ENCODE results near the gene CLDN8. TPM values are rescaled to one million over a fixed set of nuclear protein-coding genes. Genes with fewer than 3 reads are reported as not detected.

The CLDN8 gene
- not detected for total RNA-seq

DNA sequence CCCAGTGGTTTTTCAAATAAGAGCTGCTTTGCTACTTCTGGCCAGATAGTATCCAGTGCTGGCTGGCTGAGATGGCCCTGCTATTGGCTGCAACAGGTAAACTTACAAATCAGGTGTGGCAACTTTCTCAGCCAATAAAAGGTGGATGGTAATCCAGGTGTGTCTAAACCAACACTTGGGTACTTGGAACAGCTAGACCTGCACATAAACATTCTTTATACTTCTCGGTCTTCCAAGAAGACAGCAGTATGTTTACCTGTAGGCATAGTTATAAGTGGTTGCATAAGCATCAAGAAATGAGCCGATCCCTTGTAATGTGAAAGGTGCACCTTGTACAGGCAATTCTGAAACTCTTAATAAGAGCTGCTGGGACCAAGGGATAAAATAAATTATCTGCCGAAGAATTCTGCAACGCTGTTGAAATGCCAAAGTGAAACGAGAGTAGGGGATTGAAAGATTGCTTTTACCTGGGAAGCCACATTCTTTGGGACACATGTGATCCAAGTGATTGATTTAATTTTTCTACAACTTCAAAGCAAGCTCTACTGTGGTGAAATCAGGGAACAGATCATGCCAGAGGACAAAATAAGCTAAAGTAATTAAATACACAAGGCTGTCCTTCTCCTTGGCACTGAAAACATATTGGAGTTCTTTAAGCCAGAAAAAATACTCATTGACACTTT lies at the start of gene CLDN8:
CLDN8 (minus strand) TSS at position 57 of the 683 bp plus-strand sequence. CDS start 172 bp downstream, outside the sequence.
- intact Hi-C loops (cut with DNase I), result no loop called here
- DNase-seq (ENCODE audit: extremely low spot score), result no peak
- H3K4me1 ChIP-seq, result no peaks in the 10 kb centered on the region
- TF ChIP-seq EP300 (IDR thresholded peaks at IDR 0.05) (no peak), POLR2AphosphoS5 (IDR thresholded peaks at IDR 0.05) (no peak), POLR2A (IDR thresholded peaks at IDR 0.05; ENCODE audit: low read depth) (no peak)
- TF ChIP-seq, protein P1, sequence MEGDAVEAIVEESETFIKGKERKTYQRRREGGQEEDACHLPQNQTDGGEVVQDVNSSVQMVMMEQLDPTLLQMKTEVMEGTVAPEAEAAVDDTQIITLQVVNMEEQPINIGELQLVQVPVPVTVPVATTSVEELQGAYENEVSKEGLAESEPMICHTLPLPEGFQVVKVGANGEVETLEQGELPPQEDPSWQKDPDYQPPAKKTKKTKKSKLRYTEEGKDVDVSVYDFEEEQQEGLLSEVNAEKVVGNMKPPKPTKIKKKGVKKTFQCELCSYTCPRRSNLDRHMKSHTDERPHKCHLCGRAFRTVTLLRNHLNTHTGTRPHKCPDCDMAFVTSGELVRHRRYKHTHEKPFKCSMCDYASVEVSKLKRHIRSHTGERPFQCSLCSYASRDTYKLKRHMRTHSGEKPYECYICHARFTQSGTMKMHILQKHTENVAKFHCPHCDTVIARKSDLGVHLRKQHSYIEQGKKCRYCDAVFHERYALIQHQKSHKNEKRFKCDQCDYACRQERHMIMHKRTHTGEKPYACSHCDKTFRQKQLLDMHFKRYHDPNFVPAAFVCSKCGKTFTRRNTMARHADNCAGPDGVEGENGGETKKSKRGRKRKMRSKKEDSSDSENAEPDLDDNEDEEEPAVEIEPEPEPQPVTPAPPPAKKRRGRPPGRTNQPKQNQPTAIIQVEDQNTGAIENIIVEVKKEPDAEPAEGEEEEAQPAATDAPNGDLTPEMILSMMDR (IDR thresholded peaks at IDR 0.05), result no peak
- WGBS, result 70% methylated on average over 5 of the region's 5 CpGs
- no peaks in the 10 kb centered on the region for H3K27me3 ChIP-seq
- H3K36me3 ChIP-seq, result no peaks in the 10 kb centered on the region
- H3K27ac ChIP-seq (replicated peaks in 1 of 4), result no peak within 1 kb of the TSS
- H3K9me3 ChIP-seq, result no peaks in the 10 kb centered on the region
- H3K4me3 ChIP-seq, result no peak within 1 kb of the TSS

DNA sequence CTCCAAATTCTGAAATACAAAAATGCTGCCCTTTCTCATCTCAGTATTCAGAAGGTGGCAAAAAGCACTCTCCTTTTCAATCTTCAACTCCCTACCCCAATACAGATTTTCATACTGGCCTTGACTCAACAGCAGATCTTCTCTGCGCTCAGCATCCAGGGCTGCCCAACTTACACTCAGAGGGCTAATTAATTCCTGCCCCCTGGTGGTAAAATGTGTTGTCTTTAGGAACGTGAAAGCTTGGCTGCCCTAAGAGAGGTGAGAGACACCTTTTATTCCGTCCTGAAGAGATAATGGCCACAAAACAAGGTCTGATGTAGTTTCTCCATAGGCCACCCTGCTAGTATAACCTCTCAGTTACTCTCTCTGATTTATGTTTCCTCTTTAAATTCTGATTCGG lies 41.9 kb upstream of the CLDN8 start:
- TF ChIP-seq POLR2A (IDR thresholded peaks at IDR 0.05; ENCODE audit: low read depth), result no peak
- TF ChIP-seq, protein P1 (IDR thresholded peaks at IDR 0.05), result no peak
- no peaks in the 10 kb centered on the region for H3K4me1 ChIP-seq
- no peak overlapping the region for H3K4me3 ChIP-seq
- DNase-seq (ENCODE audit: extremely low spot score), result no peak
- H3K9me3 ChIP-seq, result no peaks in the 10 kb centered on the region
- intact Hi-C loops (cut with DNase I), result no loop called here
- 72% methylated on average over 4 of the region's 4 CpGs for WGBS
- H3K27me3 ChIP-seq, result no peaks in the 10 kb centered on the region
- no peak overlapping the region for H3K27ac ChIP-seq (replicated peaks in 1 of 4)
- no peaks in the 10 kb centered on the region for H3K36me3 ChIP-seq

DNA sequence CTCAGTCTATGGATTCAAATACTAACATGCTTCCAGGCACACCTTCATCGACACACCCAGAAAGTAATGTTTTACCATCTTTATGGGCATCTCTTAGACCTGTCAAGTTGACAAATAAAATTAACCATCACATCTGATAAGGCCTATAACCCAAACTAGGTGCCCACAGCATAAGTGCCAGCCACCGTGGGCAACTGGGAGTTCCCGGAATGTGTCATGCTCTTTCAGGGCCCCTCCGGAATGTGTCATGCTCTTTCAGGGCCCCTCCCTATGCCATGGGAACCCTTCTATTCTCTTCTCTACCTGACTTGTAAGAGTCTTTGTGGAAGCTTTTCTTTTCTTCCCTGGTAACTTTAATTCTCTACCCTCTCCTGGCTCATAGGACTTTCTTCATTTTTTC lies 40.2 kb upstream of the CLDN8 start:
- no peaks in the 10 kb centered on the region for H3K36me3 ChIP-seq
- 90% methylated on average over 4 of the region's 4 CpGs for WGBS
- H3K9me3 ChIP-seq, result peaks cover 0 to 4% (median 0%) of the 10 kb centered on the region in 4 donors
- no peak for TF ChIP-seq POLR2A (IDR thresholded peaks at IDR 0.05; ENCODE audit: low read depth)
- TF ChIP-seq POLR2AphosphoS5 (IDR thresholded peaks at IDR 0.05), result no peak
- TF ChIP-seq, protein P1 (IDR thresholded peaks at IDR 0.05), result no peak
- TF ChIP-seq EP300 (IDR thresholded peaks at IDR 0.05), result no peak
- H3K27me3 ChIP-seq, result no peaks in the 10 kb centered on the region
- no peak for DNase-seq (ENCODE audit: extremely low spot score)
- intact Hi-C loops (cut with DNase I), result no loop called here
- H3K27ac ChIP-seq (replicated peaks in 1 of 4), result no peak overlapping the region
- no peaks in the 10 kb centered on the region for H3K4me1 ChIP-seq
- H3K4me3 ChIP-seq, result no peak overlapping the region

DNA sequence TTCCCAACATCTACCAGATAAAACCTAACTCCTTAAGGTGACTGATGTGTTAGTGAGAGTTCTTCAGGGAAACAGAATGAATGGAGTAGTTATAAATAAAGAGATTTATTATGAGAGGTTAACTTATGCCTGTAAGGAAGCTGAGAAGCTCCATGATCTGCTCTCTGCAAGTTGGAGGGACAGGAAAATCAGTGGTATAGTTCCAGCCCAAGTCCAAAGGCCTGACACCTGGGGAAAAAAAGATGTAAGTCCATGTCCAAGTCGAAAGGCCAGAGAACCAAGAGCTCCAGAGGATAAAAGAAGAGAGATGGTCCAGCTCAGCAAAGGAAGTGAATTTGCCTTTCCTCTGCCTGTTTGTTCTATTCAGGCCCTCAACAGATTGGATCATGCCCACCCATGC lies 39.8 kb upstream of the CLDN8 start:
- 35% methylated on average over 1 of the region's 1 CpG for WGBS
- no peak for TF ChIP-seq POLR2A (IDR thresholded peaks at IDR 0.05; ENCODE audit: low read depth)
- TF ChIP-seq POLR2AphosphoS5 (IDR thresholded peaks at IDR 0.05), result no peak
- TF ChIP-seq, protein P1 (IDR thresholded peaks at IDR 0.05), result no peak
- no peak for TF ChIP-seq EP300 (IDR thresholded peaks at IDR 0.05)
- DNase-seq (ENCODE audit: extremely low spot score), result no peak
- Histone ChIP-seq H3K36me3 (no peaks in the 10 kb centered on the region), H3K4me1 (no peaks in the 10 kb centered on the region), H3K27ac (replicated peaks in 1 of 4) (no peak overlapping the region), H3K4me3 (no peak overlapping the region), H3K27me3 (no peaks in the 10 kb centered on the region), H3K9me3 (peaks cover 0 to 4% (median 0%) of the 10 kb centered on the region in 4 donors)
- intact Hi-C loops (cut with DNase I), result no loop called here

DNA sequence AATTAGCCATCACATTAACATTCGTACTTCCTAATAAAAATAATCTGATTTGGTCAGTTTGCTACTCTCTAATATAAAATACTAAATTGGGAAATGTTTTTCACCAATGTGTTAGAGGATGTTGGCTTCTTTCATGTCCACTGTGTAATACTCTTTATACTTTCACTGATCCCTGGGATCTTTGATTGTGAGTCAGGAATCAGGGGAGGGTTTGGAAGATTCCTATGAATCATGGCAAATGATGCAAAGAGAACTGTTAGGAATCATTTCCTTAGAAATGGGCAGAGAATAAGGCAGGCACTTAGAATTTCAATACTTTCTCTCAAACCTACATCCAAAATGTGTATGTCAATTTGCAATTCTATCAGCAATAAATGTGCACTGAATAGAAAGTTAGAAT lies 35.9 kb upstream of the CLDN8 start:
- 81% methylated on average over 1 of the region's 1 CpG for WGBS
- H3K36me3 ChIP-seq, result no peaks in the 10 kb centered on the region
- no peak for DNase-seq (ENCODE audit: extremely low spot score)
- H3K27ac ChIP-seq (replicated peaks in 1 of 4), result no peak overlapping the region
- TF ChIP-seq, protein P1 (IDR thresholded peaks at IDR 0.05), result no peak
- TF ChIP-seq EP300 (IDR thresholded peaks at IDR 0.05) (no peak), POLR2A (IDR thresholded peaks at IDR 0.05; ENCODE audit: low read depth) (no peak), POLR2AphosphoS5 (IDR thresholded peaks at IDR 0.05) (no peak)
- peaks cover 0 to 4% (median 0%) of the 10 kb centered on the region in 4 donors for H3K9me3 ChIP-seq
- no peaks in the 10 kb centered on the region for H3K27me3 ChIP-seq
- intact Hi-C loops (cut with DNase I), result no loop called here
- H3K4me3 ChIP-seq, result no peak overlapping the region
- H3K4me1 ChIP-seq, result no peaks in the 10 kb centered on the region

Measured in esophagus muscularis mucosa (tissue), 4 donors.